EL (cell line): ENCODE results near the gene SH3D21.

Source experiments
- DNase-seq: peaks from one replicate; pipeline ENCODE4 v3.0.0-alpha.2; 2016

Gene SH3D21

DNA sequence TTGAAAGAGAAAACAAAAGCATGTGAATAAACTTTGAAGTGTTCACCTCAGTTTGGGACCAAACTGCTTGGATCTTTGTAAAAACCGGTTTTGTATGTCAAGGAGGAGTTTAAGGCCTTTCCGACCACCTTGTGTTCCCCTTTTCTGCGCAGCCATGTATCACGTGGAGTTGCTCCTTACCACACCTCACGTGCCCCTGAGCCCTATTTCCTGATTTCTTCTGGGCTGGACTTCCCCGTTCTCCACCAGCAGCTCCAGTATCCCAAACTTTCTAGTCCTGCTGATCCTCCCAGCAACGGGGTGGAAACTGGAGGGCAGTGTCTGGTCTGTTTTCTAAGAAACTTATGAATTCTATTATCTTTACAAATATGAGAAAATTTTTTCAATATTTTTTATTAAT is 1.6 kb upstream of the SH3D21 start:
- no peak for DNase-seq

DNA sequence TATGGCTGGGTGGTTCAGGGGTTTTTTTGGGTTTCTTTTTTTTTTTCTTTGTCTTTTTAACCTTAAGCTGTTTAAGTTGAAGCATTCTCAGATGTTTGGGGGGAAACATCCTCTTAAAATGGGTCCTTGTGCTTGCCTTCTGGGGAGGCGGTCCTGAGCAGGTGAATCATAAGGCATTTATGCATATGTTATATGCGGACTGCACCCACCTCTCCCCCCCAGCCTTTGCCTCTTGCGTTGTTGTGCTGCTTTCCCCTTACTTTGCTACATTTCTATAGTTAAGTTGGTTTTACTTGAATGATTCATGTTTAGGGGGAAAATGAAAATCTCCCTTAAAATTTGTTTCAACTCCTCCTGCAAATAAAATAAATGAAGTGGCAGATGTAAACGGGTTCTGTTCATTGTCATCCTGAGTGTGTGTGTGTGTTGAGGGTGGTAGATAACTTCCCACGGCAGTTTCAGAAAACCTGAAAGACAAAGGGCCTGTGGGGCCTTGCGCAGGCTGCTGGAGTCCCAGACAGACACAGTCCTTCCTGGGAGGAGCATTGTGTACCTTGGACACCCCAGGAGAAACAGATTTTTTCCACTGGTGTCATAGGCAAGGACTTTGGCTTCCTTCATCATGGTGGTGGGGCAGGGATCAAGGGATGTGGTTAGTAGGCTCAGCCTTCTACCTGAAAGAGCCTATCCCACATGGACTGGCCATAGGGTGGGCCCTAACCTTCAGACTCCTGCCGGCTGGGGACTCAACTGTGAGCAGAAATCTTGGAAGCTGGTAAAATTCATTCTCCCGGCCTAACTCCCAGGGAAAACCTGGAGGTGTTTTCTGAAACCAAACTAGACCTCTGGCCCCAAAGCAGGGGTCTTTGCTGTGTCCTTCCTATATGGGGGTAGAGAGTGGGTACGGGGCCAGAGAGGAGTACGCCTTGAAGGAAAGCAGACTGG is 926 bp upstream of the SH3D21 start:
- DNase-seq, result peak; percentile 14

- peak; percentile 20 for DNase-seq
Measured at GRCh38 chr1:36305915-36306209, 306 bp upstream of the SH3D21 start.

DNA sequence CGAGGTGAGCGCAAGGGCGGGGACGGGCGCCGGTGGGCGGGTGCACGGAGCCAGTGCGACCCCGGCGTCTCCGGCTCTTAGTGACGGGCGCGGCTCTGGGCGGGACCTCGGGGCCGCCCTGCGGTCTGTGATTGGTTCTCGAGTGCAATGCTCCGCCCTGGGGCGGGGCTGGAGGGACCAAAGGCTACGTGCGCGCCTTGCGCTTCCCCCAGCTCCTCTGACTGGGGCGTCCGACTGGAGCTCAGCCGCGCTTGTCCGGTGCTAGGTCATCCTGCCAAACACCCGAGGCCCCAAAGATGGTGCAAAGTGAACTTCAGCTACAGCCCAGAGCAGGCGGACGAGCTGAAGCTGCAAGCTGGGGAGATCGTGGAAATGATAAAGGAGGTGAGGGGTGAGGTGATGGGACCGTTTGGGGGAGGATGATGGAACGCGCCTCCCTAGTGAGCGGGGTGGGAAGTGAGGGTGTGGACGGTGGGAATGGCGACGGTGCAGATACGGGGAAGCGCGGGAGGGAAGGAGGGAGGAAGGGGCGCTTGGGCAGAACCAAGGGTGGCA is 811 bp downstream of the SH3D21 start:
- peak; percentile 96 for DNase-seq

GRCh38 chr1:36307601-36308330 is 1.6 kb downstream of the SH3D21 start:
- DNase-seq, result no peak

- no peak for DNase-seq
Measured at GRCh38 chr1:36309397-36309796, 3.2 kb downstream of the SH3D21 start.

DNA sequence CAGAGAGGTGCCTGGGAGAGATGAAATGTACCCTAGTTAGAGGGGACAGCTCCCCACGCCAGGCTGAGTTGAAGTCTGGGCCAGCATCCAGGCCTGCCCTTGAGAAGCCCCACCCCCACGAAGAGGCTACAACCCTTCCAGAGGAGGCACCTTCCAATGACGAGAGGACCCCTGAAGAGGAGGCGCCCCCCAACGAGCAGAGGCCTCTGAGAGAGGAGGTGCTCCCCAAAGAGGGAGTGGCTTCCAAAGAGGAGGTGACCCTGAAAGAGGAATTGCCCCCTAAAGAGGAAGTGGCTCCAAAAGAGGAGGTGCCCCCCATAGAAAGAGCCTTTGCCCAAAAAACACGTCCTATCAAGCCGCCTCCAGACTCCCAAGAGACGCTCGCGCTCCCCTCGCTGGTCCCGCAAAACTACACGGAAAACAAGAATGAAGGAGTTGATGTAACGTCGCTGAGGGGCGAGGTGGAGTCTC is 14.2 kb downstream of the SH3D21 start:
- DNase-seq, result no peak

GRCh38 chr1:36320767-36321118 is 14.6 kb downstream of the SH3D21 start:
- DNase-seq, result no peak

- DNase-seq, result peak; percentile 92
Measured at GRCh38 chr1:36321119-36321951, 15.2 kb downstream of the SH3D21 start.

GRCh38 chr1:36322041-36322785 is 16.0 kb downstream of the SH3D21 start:
- DNase-seq, result peak; percentile 51

- DNase-seq, result peak; percentile 79
Measured at GRCh38 chr1:36322786-36323635, 16.8 kb downstream of the SH3D21 start.

DNA sequence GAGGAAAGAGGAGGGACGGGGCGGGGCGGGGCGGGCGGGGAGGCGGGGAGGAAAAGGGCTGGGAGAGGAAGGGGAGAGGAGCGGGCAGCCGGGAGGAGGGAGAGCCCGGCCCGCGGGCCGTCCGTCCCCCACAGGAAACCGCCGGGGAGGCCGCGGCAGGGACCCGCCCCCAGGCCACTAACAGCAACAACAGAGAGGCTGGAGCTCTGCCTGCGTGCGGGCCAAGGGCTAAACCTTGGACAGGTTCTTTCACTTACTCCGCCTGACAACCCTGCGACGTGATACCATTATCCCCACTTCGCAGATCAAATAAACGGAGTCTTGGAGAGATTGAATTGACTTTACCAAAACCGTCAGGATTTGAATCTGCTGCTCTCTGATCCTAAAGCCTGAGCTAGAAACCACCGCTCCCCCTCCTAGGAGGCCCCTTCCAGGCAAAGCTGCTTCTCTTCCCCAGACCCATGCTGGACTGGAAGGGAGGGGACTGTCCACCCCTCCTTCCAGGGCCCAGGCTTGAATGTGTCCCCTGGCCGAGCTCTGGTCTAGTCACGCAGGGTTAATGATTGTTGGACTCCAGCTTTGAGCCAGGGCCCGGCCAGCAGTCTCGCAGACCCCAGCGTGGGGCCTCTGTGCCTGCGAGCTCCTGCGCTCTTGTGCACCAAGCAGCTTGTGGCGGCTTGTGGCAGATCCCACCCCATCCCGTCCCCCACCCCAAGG is 17.6 kb downstream of the SH3D21 start, which contains the start of gene EVA1B:
Gene EVA1B (minus strand): TSS at position 10 of the 717 bp plus-strand sequence. CDS start 608 bp downstream, outside the sequence.
- DNase-seq, result peak; percentile 87

DNA sequence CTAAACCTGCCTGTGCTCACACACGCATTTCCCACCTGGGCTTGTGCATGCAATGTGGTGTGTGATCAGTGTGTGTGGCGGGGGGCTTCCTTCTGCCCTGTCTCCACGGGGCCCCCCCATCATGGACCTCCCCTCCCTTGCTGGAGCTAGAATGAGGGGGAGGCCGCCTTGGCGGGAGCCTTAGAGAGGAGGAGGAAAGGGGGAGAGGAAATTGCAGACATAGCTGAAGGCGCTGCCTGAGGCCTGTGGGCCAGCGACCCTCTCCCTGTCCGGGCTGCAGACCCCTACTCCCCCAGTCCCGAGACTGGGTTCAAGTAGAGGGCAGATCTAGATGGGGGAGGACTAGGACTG is 18.2 kb downstream of the SH3D21 start:
- no peak for DNase-seq

DNA sequence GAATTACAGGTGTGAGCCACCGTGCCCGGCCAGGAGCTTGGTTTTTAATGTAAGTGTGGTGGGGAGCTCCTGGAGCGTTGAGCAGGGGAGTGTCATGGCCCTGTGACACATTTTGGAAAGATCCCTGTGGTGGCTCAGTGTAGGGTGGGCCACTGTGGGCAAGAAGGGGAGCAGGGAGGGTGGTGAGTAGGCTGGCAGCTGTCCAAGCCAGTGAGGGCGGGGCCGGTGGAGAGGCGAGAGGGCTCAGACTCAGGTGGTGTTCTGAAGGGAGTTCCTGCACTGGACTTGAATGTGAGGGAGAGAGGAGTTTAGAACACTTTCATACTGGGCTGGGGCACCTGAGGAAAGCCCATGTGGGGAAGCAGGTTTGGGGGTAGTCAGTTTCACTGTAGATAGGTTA is 20.3 kb downstream of the SH3D21 start:
- no peak for DNase-seq

- peak; percentile 70 for DNase-seq
Measured at GRCh38 chr1:36327421-36328087, 21.4 kb downstream of the SH3D21 start.

- DNase-seq, result no peak
Measured at GRCh38 chr1:36328088-36328480, 21.9 kb downstream of the SH3D21 start.

- DNase-seq, result no peak
Measured at GRCh38 chr1:36328713-36329112, 22.5 kb downstream of the SH3D21 start.

GRCh38 chr1:36329817-36330216 is 23.6 kb downstream of the SH3D21 start:
- no peak for DNase-seq

- DNase-seq, result no peak
Measured at GRCh38 chr1:36330940-36331339, 24.8 kb downstream of the SH3D21 start.

- no peak for DNase-seq
Measured at GRCh38 chr1:36337830-36338229, 31.7 kb downstream of the SH3D21 start.
